Fibroblast of mammary gland (primary cell): ENCODE data around the gene MBD5.
A peak's percentile ranks its signal among the peaks of the same experiment; 100 is the strongest.

Source experiments
- DNase-seq: peaks from one replicate; pipeline ENCODE4 v3.0.0-alpha.2; 2010; ENCODE audit warnings: low read depth
- H3K4me3 ChIP-seq: 2 replicates; pipeline ENCODE4 v1.5.1; 2011; ENCODE audit warnings: low read depth, mild to moderate bottlenecking, low read length, moderate library complexity; ENCODE audit not compliant: control insufficient read depth
- TF ChIP-seq, protein P1 (sequence below): conservative IDR thresholded peaks from 2 replicates; pipeline ENCODE4 v1.5.1; 2011; ENCODE audit warnings: low read depth, low read length, inconsistent platforms; ENCODE audit not compliant: control insufficient read depth, insufficient read depth

MBD5 gene

DNA sequence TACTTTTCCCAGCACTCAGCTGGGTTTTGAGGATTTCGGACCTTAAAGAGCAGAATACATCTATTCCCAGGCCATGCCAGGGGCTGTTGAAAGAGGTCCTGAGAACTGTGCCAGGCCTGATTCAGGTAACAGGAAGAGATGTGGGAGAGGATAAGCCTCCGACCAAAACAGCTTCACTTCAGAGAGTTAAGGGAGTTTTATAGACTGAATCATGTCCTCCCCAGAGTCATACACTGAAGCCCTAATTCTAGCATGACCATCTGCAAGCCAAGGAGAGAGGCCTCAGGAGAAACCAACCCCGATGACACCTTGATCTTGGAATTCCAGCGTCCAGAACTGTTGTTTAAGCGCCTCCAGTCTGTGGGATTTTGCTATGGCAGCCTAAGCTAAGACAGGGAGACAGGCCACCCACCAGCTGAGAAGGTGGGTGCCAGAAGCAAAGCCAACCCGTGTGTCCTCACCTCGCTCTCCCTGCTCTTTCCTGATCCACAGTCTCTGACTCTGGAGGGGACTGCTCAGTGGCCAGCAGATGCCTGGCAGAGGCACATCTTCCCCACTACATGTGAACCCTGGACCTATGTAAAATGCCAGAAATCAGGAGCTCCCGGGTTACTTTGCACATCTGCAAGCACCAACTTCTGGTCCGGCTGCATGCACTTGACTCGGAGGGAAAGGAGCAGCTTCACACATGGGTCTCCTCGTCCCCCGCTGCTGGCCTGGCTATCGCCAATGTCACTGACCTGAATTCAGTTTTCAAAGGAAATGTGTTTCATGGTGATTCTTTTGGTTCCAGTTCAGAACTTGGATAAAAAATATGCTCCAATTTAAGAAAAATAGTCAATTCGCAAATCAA lies 506.8 kb downstream of the MBD5 start:
- DNase-seq, result no peak
- TF ChIP-seq, protein P1, sequence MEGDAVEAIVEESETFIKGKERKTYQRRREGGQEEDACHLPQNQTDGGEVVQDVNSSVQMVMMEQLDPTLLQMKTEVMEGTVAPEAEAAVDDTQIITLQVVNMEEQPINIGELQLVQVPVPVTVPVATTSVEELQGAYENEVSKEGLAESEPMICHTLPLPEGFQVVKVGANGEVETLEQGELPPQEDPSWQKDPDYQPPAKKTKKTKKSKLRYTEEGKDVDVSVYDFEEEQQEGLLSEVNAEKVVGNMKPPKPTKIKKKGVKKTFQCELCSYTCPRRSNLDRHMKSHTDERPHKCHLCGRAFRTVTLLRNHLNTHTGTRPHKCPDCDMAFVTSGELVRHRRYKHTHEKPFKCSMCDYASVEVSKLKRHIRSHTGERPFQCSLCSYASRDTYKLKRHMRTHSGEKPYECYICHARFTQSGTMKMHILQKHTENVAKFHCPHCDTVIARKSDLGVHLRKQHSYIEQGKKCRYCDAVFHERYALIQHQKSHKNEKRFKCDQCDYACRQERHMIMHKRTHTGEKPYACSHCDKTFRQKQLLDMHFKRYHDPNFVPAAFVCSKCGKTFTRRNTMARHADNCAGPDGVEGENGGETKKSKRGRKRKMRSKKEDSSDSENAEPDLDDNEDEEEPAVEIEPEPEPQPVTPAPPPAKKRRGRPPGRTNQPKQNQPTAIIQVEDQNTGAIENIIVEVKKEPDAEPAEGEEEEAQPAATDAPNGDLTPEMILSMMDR, result no peak
- no peak overlapping the region for H3K4me3 ChIP-seq

DNA sequence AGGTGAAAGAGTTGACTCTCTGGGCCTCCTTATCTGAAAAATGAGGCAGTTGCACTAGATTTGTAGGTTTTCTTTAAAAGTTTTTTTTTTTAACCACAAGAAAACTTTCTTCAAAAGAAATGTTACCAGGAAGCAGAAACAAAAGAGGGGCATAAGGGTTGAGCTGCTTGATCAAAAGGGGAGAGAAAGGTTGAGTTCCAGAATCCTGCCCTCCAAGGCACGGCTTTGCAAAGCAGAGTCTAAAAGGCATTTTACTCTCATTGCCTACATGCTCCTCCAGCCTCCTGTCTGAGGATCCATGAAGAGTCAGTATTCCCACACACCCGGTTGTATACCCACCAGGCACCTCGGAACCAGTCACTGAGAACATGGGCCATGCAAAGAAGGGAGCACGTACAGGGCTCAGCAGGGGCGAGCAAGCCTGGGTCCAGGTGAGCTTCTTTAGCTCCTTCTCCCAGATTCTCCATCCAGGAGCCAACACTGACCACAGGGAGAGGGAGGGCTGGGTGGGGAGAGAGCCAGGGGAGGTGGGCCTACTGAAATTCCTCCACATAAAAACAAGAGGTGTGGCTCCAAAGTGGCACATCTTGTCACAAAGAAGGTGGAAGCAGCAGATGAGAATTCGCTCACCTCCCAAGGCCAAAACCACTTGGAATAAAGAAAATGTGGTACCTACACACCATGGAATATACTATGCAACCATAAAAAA lies 507.6 kb downstream of the MBD5 start:
- DNase-seq, result no peak
- no peak overlapping the region for H3K4me3 ChIP-seq
- TF ChIP-seq, protein P1, result no peak

DNA sequence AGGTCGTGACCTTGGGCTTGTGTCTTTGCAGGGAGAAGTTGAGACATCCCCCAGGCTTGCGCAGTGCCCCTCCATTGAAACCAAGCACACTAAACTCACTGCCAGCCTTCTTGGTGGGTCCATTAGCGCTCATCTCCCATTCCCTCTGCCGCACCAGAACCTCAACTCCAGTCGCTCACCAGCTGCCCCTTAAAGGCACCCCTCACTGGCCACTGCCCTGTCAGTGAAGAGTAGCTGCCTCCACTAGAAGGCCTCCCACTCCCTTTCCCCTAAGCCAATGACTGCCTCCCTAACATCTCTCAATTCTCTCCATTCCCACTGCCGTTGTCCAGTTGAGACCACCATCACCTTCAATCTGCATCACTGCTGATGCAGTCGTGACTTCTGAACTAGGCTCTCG lies 508.9 kb downstream of the MBD5 start:
- TF ChIP-seq, protein P1, result no peak
- H3K4me3 ChIP-seq, result no peak overlapping the region
- no peak for DNase-seq

DNA sequence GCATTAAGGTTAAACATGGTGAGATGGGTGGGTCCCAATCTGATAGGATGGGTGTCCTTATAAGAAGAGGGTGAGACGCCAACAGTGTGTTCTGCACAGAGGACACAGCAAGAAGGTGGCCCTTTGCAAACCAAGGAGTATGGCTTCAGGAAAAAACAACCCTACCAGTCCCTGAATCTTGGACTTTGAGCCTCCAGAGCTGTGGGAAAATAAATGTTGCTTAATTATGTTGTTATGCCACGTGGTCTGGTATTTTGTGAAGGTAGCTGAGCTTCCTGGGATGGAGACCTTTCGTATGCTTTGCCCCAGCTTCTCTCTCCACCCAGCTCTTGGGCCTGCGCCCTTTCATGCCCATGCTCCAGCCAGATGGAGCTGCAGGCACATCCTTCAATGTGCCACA lies 509.5 kb downstream of the MBD5 start:
- TF ChIP-seq, protein P1, result no peak
- no peak overlapping the region for H3K4me3 ChIP-seq
- DNase-seq, result no peak

DNA sequence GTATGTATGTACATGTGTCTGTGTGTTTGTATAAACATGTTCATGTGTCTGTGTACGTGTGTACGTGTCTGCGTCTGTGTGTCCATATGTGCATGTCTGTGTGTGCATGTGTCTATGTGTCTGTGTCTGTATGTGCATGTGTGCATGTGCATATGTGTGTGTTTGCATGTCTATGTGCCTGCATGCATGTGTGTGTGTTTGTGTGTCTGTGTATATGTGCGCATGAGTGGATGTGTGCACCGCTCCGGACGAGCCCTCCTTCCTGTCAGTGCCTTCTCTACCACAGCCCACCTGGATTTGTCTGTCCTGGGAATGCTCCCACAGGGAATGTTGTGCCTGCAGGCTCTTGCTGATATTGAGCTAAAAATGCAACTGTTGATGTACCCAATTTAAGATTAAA lies 510.3 kb downstream of the MBD5 start:
- DNase-seq, result no peak
- no peak overlapping the region for H3K4me3 ChIP-seq
- TF ChIP-seq, protein P1, result no peak

DNA sequence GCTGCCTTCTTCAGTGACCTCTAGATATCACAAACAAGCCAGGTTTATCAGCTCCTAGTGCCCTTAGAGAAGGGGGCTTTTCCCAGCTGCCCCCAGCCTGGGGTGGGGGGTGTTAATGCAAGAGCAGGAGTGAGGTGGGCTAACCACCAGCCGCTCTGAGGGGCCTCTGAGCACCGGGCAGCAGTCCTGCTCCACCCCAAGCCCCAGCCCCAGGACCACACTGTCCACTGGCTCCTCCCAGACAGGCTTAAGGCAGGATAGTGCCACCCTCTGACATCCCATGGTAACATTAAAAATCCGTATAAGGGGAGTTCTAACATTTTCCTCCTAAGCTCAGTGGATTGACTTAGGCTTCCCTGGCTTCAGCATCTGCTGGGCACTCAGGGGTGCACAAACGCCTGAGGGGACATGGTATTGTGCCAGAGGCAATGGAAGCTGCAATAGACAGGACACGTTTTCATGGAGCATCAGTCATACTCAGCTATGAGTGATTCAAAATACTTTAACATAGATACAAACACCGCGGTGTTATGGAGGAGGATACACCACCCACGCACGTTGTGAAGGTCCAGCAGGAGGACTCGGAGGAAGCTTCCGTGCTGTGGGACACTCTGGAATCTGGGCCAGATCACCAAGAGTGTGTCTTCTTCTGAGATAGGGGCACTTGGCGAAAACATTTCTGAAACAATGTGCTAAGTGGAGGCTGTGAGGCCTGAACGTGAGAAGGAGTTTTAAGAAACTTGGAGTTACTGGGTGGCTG lies 511.0 kb downstream of the MBD5 start:
- TF ChIP-seq, protein P1, result no peak
- H3K4me3 ChIP-seq, result no peak overlapping the region
- DNase-seq, result peak; percentile 25
